DMS 273 treated with DMSO at 0.1 percent for 48 hours (cell line): ENCODE measurements around the gene GH1.
"Not testable (repeated sequence)": the region's sequence is repeated elsewhere in the genome, so short reads cannot be mapped to it uniquely, and the experiment has no call there.

Experiments
- DNase-seq: peaks from one replicate; lab custom pipeline; 2025; lab: John Stamatoyannopoulos, UW

GH1 gene

GRCh38 chr17:63918789-63919305 is at the start of gene GH1:
TSS of gene GH1 (minus strand) at chr17:63918839. CDS start at chr17:63918776, 63 bp downstream.
- not testable (repeated sequence) for DNase-seq

GRCh38 chr17:63967953-63968352 is 49.3 kb upstream of the GH1 start:
- no peak for DNase-seq

GRCh38 chr17:63966646-63967264 is 48.1 kb upstream of the GH1 start:
- no peak for DNase-seq

- DNase-seq: no peak
These were observed 44.5 kb upstream of the GH1 start for GRCh38 chr17:63963123-63963522.

- no peak for DNase-seq
These were observed 43.7 kb upstream of the GH1 start for GRCh38 chr17:63962298-63962744.

- DNase-seq: no peak
These were observed 42.9 kb upstream of the GH1 start for GRCh38 chr17:63961355-63962212.

GRCh38 chr17:63960430-63960829 is 41.8 kb upstream of the GH1 start:
- DNase-seq: no peak

GRCh38 chr17:63960006-63960405 is 41.4 kb upstream of the GH1 start:
- no peak for DNase-seq

GRCh38 chr17:63956296-63956920 is 37.8 kb upstream of the GH1 start:
- no peak for DNase-seq

- no peak for DNase-seq
These were observed 37.2 kb upstream of the GH1 start for GRCh38 chr17:63955791-63956190.

- DNase-seq: no peak
These were observed 36.6 kb upstream of the GH1 start for GRCh38 chr17:63955232-63955631.

- DNase-seq: no peak
These were observed 35.9 kb upstream of the GH1 start for GRCh38 chr17:63954402-63955063.

- DNase-seq: no peak
These were observed 32.6 kb upstream of the GH1 start for GRCh38 chr17:63950940-63951907.

GRCh38 chr17:63949576-63950250 is 31.1 kb upstream of the GH1 start:
- DNase-seq: no peak

- DNase-seq: no peak
These were observed 29.9 kb upstream of the GH1 start for GRCh38 chr17:63948521-63948920.

GRCh38 chr17:63947711-63948330 is 29.2 kb upstream of the GH1 start:
- no peak for DNase-seq

- DNase-seq: no peak
These were observed 28.1 kb upstream of the GH1 start for GRCh38 chr17:63946440-63947363.

GRCh38 chr17:63945784-63946439 is 27.3 kb upstream of the GH1 start:
- DNase-seq: no peak
